Activated T-helper 1 cell treated with Interleukin-2 at 50 U/mL for 16 hours (primary cell): ENCODE measurements around the gene TMEM175.

ENCODE experiments used
- DNase-seq: peaks from one replicate; pipeline ENCODE4 v3.0.0-alpha.2; 2020; ENCODE audit warnings: low read depth

Gene TMEM175

DNA sequence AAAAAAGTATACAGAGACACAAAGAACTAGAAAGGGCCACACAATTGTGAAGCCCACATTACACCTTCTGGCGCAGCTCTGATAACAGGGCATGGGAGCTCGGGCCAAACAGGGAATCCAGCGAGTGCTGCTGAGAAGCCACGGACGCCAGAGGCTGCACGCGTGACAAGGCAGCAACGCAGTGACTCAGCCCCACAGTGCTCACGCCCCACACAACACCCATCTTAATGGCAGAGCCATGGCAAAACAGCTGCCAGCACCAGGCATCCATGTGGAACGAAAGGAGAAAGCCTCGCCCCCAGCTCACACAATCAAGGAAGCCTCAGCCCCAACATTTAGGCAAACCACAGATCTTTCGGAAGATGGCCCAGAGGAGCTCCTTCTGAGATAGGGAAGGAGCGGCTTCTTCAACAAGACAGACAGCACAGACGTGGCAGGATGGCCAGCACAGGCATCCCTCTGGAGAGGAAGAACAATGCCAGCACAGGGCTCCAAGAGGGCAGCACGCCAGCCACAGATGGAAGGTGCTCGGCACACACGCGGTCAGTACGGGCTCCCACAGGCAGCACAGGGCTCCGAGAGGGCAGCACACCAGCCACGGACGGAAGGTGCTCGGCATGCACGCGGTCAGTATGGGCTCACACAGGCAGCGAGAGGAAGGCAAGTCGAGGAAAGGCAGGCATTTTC, 33.2 kb upstream of the TMEM175 start:
- no peak for DNase-seq

DNA sequence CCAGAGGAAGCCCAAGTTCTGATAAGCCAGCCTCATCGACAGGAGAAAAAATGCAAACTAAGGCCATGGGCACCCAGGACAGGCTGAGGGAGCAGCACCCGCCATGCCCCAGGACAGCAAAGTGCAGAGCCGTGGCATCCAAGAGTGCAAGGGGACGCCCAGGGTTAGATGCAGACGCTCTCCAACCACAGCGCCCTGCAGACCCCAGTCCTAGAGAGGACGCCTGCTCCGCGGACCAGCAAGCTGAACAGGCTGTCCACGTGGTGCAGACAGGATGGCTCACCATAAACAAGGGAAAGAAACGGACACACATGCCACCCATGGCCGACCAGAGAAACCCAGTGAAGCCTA, 32.7 kb upstream of the TMEM175 start:
- DNase-seq, result no peak

DNA sequence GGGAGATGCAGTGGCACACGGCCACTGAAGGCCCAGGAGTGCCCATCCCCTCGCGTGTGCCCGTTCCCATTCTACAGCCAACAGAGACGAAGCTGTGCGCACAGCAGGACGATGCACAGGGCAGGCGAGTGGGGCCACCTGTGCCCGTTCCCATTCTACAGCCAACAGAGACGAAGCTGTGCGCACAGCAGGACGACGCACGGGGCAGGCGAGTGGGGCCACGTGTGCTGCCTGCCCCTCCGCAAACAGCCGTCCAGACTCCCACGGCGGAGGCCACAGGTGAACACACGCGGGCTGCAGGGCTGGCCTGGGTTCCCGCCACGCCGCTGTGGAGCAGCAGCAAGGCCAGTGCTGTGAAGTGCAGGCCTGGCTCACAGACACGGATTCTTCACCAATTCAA, 32.2 kb upstream of the TMEM175 start:
- DNase-seq, result no peak

DNA sequence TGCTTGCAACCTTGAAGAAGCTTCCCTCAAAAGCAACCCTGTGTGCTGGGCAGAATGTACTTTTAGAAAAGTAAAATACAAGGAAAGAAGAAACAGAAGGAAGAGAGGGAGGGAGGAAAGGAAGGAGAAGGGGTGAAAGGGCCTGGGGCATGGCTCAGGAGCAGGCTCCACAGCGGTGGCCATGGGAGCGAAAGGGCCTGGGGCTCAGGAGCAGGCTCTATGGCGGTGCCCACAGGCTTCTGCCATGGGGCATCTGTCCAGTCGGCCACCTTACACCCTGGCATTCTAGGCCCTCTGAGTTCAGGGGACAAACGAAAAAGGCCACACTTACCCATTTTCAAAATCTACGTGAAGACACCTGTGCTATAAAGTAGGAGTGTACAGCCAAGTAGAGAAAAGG, 31.5 kb upstream of the TMEM175 start:
- DNase-seq, result no peak

DNA sequence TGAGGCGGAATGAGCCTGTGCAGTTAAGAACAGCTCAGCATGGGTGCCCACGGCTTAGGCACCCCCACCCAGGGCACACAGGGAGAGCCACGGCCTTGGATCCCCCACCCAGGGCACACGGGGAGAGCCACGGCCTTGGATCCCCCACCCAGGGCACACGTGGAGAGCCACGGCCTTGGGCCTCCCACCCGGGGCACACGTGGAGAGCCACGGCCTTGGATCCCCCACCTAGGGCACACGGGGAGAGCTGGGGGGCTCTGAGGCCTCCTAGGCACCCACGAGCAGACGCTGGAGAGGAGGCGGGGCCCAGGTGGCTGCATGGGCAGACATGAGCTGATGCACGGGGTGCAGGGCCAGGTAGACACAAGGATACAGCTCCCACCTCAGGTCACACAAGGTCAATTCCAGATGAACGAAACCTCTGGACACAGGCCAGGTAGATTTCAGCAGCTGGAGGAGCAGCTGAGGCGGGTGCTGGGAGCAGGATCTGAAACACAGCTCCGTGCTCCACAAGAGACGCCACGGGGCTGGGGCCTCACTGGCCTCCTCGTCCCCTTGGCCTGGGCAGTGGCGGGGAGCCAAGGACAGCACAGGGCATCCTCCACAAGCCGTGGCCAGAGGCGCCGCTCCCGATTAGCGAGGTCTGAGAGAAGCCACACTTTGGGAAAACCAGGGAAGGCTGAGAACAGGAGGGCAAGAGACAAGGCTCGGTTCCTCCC, 30.9 kb upstream of the TMEM175 start:
- no peak for DNase-seq

DNA sequence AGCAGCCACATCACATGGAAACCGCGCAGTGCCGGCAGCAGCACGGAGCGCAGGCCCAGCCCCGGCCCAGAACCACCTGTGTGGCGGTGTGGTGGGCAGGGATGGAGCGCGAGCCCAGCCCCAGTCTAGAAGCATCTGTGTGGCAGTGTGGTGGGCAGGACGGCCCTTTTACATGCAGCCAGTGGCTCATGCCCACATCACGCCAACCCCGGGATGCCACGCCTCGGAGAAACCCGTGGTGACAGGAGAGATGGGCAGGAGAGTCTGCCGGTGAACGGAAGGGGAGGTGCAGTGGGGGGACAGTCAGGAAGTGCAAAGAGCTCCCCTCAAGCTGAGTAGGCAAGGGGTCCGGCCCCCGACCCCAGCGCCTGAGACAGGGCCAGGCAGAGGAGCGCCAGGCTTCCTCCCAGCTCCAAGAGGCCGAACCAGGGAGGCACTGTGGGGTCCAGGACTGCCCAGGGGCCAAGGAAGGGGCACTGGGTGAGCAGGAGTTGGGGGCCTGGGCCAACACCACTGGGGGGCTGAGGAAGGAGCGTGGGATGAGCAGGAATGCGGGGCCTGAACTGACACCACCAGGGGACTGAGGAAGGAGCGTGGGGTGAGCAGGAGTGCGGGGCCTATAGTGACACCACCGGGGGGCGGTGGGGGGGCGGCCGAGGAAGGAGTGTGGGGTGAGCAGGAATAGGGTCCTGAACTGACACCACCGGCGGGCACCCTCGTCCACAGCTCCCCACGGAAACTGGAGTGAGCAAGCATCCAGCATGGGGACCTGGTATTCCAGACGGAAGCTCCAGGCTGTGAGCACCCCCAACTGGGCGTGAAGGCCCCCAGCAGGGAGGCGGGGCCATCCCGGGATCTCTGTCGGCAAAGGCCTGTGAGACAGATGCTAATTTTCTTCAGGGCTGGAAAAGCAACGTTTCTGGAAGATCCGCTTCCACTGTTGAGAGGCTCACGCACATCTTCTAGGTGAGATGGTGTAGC, 28.9 kb upstream of the TMEM175 start:
- DNase-seq, result no peak

DNA sequence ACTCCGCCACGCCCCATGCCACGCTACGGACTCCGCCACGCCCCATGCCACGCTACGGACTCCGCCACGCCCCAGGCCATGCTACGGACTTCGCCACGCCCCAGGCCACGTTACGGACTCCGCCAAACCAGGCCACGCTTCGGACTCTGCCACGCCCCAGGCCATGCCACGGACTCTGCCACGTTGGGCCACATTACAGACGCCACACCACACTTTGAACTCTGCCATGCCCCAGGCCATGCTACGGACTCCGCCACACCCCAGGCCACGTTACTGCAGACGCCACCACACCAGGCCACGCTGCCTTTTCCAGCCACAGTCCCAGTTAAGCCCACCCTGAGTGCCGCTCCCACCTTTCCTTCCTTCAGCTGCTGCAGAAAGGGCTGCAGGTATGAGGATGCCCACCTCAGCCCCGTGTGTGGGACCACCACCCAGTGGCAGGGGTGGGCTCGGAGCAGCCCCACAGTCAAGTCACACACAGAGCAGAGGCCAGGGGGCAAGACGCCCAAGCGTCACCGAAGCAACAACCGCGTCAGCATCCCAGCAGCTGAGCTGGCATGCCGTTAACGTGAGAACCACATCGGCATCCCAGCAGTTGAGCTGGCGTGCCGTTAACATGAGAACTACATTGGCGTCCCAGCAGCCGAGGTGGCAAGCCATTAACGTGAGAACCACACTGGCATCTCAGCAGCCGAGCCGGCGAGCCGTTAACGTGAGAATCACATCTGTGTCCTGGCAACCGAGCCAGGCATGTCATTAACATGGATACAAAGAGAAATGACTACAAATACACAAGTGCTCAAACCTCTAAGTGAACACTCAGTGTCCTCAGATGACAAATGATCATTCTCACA, 26.5 kb upstream of the TMEM175 start:
- no peak for DNase-seq

DNA sequence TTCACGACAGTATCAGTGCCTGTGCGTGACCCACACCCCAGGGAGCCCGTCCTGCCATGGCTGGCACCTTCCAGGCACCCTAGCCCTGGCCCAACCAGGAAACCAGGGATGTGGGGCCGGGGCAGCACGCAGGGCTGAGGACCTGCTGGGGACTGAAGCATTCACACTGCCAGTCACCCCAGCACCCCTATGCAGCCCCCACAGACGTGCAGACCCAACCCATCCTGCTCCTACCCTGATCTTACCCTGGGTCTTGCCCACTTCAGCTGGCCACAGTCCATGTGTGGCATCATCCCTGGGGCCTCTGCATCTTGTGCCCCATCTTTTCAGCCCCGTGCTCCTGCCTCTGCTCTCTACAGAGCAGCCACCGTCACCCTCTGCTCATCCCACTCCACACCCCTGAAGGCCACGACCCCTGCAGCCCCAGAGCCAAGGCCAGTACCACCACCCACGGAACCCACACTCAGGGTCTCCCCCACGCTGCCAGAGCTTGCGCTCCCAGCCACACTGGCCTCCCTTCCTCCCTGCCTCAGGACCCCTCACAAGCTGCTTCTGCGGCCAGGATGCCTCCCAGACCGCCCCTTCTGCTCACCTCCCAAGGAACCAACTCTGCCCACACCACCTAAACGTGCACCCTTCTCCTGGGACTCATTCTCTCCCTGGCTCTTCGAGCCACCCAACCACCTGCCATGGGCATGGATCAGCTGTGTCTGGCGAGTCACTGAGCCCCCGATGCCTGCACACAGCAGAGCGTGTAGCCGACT, 25.7 kb upstream of the TMEM175 start:
- DNase-seq, result no peak

DNA sequence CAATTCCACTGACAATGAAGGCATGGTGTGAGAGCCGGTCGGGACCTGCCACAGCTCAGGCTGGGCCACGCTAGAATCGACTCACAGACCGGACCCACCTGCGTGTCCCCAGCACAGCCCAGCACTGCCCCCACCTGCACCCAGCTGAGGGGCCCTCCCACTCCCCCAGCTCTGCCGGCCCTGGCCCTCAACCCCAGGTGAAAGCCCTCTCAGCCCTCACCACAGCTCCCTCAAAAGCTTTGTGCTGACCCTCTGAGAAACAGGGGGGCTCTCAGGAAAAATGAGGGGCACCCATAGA, 25.2 kb upstream of the TMEM175 start:
- no peak for DNase-seq

DNA sequence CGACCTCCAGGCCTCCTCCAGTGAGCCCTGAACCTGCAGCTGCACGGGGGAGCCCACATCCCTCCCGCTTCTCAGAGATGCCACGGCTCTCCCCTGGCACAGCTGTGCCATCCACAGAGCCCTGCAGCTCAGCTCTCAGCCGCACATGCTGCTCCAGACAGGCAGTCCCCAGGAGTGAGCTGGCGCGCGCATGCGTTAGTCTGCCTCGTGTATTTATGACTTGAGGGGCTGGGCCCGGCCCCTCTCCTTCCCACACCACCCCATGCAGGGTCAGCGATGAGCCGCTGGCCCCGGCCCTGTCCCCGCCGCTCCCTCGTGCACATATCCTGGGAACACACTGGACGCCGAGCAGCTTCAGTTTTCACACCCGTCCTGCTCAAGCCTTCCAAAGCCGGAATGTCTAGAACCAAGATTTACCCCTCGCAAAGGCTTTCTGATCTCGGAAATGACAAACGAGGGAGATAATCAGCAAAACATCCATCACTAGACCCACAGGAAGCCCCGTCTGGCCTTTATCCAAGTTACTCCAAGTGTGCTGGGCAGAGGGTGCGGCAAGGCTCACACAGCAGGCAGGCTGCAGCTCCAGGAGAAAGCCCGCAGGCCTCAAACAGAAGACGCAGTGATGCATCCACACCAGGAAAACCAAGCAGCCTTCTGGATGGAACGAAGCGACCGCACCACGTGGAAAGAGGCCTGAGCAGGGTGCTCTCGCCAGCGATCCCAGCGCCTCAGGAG, 24.4 kb upstream of the TMEM175 start:
- DNase-seq, result no peak

DNA sequence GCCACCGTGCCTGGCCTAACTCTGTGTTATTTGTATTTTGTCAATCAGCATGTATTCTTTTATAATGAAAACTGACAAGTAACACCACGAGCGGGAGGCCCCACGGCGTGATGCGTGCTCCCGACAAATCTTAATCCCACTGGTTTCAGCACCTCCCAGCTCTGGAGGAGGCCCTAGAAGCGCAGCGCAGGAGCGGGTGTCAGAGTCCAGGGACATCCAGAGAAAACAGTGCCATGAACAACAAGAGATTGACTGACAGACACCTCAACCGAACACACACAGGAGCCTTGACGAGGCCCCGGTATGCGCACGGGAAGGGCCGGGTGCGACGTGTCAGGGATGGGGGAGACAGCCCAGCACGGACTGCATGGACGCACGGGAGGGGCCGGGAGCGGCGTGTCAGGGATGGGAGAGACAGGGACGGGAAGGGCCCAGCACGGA, 23.1 kb upstream of the TMEM175 start:
- DNase-seq, result no peak

DNA sequence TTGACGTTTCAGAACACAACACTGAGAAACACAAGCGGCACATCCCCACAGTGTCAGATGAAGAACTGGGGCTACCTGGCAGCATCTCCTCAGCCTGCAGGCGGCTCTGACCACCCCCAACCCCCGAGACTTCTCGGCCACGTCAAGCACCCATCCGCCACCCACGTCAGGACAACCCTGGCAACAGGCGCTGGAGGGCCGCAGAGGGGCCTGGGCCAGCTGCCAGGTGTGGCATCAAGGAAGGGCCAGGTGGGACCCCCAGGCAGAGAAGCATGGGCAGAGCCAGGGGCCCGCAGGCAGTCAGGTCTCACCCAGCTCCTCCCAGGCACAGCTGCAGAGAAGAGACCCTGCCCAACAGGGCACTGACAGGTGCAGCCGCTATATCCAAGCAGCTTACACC, 22.4 kb upstream of the TMEM175 start:
- DNase-seq, result no peak

DNA sequence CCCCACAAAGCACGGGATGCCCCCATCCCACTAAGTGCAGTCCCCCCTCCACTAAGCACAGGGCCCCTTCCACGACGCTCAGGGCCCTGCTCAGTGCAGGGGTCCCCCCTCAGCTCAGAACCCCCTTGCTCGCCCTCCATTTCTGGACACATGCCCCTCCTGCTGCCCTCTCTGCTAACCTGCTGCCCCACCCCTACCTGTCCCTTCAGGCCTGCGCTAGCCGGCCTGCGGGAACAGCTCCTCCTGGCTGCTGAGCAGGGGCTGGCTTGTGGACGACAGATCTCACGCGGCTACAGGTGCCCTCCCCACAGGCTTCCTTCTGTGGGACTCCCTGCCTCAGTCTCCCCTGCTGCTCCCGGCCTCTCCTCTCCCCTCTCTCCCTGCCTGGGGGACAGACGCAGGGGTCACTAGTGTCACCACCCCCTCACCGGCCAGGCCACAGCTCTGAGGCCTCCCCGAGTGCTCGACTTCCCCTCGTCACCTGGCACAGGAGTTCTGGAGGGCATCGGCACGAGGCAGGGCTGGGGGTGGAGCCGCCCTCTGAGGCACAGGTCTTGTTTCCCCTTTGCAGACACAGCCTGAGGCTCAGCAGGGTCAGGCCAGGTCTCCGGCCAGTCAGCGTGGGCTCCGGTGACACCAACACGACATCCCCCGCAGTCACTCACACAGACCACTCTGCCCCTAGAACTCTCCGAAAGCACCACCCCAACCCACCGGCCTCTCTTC, 21.7 kb upstream of the TMEM175 start:
- DNase-seq, result no peak

DNA sequence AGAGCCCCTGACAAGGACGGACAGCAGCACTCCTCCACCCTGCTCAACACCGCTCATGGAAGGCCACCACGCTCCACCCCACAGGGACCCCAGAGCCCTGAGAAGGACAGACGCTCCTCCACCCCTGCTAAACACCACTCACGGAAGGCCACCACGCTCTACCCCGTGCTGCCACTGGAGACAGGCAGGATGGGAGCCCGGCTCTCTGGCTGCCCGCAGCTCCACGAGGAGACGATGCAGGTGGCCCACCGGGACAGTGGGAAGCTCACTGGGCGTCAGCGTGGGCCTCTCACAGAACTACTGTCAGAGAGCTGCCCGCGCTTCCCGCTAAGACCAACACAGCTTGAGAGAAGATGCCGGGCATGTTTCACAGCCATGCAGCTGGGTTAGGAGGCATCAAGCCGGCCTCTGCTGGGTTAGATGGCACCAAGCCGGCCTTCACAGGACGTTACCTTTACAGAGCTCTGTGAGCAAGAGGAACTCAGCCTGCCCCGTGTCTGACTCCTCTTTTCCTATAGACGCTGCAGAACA, 21.0 kb upstream of the TMEM175 start:
- no peak for DNase-seq

DNA sequence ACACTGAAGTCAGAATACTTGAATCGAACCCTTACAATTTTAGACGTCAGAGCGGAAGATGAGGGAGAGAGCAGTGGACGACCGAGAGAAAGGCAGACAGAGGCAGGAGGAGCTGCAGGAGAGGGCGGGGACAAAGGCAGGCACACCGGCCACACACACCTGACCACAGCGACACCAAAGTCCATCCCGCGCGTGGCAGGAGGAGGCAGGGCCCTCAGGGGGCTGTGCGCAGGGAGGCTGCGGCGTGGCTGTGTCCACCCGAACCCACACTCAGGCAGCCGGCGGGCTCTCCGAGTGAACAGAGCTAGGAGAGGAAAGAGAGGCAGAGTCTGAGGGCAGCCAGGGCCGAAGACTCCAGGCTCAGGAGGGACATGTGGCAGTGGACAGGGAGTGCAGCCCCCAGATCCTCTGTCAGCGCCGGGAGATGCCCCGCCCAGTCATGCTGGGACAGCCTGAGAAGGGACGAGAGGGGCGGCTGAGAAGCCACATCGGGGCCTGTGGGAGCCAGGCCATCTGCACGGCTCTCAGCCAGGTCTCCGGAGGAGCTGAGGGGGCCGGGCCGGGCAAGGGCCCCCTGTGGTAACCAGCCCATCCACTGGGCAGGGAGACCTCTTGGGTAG, 20.3 kb upstream of the TMEM175 start:
- DNase-seq, result no peak

DNA sequence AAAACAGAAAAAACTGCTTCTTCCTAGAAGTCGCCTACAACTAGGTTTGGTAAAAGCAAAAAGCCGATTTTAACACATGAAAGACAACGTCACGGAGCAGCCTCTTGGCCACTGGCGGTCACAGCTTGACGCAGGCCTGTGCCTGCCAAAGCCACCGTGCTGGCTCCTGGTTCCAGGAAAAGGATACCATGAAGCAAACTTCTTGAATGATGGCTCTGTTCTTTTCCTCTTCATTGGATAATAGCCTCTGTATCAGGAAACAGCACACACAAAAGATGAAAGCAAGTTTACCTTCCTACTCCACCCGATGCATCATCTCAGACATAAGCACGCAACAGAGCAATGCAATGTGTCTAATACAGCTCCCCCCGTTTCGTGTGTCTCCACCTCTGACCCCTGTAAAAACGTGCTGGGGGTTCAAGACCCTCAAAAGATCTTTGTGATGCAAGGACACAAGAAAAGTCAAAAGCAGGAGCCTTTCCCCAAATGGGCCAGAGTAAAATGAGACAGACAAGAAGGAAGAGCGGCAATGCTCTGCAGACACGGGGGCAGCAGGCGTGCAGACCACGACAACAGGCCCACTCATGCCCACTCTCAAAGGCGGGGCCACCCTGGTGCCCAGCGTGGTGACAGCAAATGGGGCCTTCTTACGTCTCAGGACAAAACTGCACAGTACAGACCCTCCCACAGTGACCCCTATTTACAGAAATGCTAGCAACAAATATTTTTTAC, 19.5 kb upstream of the TMEM175 start:
- no peak for DNase-seq

DNA sequence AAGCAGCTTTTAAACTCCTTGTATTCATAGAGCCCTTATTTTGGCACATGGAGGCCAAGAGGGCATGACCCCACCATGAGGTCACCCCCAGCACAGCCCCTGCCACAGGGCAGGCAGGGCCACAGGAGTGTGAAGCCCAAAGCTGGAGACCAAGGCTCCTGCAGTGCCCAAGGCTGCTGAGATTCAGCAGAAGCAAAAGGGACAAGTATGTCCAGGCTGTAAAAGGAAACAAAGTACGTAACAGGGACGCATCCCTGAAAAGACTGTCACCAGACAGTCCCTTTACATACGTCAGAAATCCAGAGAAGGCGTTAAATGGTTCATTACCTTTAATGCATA, 19.0 kb upstream of the TMEM175 start:
- no peak for DNase-seq

DNA sequence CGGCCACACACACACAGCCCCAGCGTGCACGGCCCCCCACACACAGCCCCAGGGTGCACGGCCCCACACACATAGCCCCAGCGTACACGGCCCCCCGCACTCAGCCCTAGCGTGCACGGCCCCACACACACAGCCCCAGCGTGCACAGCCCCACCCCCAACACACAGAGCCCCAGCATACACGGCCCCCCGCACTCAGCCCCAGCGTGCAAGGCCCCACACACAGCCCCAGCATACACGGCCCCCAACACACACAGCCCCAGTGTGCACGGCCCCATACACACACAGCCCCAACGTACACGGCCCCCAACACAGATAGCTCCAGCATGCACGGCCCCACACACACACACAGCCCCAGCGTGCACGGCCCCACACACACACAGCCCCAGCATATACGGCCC, 17.7 kb upstream of the TMEM175 start:
- no peak for DNase-seq

DNA sequence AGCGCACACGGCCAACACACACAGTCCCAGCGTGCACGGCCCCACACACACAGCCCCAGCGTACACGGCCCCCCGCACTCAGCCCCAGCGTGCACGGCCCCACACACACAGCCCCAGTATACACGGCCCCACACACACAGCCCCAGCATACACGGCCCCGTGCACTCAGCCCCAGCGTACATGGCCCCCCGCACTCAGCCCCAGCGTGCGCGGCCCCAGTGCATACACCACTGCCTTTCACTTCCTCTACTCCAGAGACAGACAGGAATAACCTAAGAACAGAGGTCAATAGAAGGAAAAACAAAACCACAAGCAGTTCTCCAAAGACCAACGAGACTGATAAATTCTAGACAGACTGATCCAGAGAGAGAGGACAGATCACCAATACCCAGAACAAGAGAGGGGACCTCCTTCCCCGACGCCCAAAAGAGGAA, 17.2 kb upstream of the TMEM175 start:
- DNase-seq, result no peak
